GM12891 (cell line): ENCODE results near the gene PDS5B.

Experiments used
- POLR2A ChIP-seq: IDR thresholded peaks from 2 replicates; pipeline ENCODE4 v1.6.1; 2011; ENCODE audit warnings: low read depth, low read length, control low read depth
- POLR2AphosphoS5 ChIP-seq: IDR thresholded peaks from 2 replicates; pipeline ENCODE4 v1.6.1; 2011; ENCODE audit warnings: low read depth, low read length, control low read depth

DNA sequence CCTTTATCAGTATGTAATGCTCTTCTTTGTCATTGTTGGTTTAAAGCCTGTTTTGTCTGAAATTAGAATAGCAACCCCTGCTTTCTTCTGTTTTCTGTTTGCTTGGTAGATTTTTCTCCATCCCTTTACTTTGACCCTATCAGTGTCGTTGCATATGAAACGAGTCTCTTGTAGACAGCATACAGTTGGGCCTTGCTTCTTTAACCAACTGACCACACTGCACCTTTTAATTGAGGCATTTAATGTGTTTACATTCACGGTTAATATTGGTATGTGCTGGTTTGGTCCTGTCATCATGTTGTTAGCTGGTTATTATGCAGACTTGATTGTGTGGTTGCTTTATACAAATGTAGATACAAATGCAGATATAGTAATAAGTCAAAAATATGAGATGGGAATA, 71.1 kb downstream of the PDS5B start:
- TF ChIP-seq POLR2A (no peak), POLR2AphosphoS5 (no peak)
